Loucy (cell line): Measurements from ENCODE around the gene STRA8.
A peak's percentile ranks its signal among the peaks of the same experiment; 100 is the strongest.

Experiments used
- H2AFZ ChIP-seq: fragments of 200-600 bp; sonication (generic); 2 replicates; pipeline ENCODE4 v1.6.0; 2016; ENCODE audit warnings: antibody characterized with exemption, mild to moderate bottlenecking, low read length, moderate library complexity
- H3F3A ChIP-seq: fragments of 200-600 bp; 2 replicates; pipeline ENCODE4 v1.6.0; 2016; ENCODE audit warnings: antibody characterized with exemption, low read depth, mild to moderate bottlenecking
- H3K27me3 ChIP-seq: fragments of 200-600 bp; sonication (generic); 2 replicates; pipeline ENCODE4 v1.6.1; 2014; ENCODE audit warnings: low read length, mild to moderate bottlenecking; ENCODE audit not compliant: insufficient read depth, poor library complexity, severe bottlenecking
- H3K36me3 ChIP-seq: fragments of 200-600 bp; sonication (generic); 2 replicates; pipeline ENCODE4 v1.6.1; 2016; ENCODE audit warnings: low read length; ENCODE audit not compliant: insufficient read depth
- H3K4me1 ChIP-seq: fragments of 200-600 bp; sonication (generic); 2 replicates; pipeline ENCODE4 v1.5.1; 2014; ENCODE audit warnings: low read length, mild to moderate bottlenecking; ENCODE audit not compliant: insufficient read depth, poor library complexity, severe bottlenecking
- H3K4me2 ChIP-seq: fragments of 200-600 bp; sonication (generic); 2 replicates; pipeline ENCODE4 v1.6.0; 2014; ENCODE audit warnings: antibody characterized with exemption, low read length, low read depth, mild to moderate bottlenecking; ENCODE audit not compliant: poor library complexity, severe bottlenecking
- H3K4me3 ChIP-seq: fragments of 200-600 bp; sonication (generic); 2 replicates; pipeline ENCODE4 v1.5.1; 2014; ENCODE audit warnings: low read length, mild to moderate bottlenecking, mixed read lengths; ENCODE audit not compliant: poor library complexity, severe bottlenecking
- H3K79me2 ChIP-seq: fragments of 200-600 bp; sonication (generic); 2 replicates; pipeline ENCODE4 v1.6.1; 2014; ENCODE audit warnings: low read length; ENCODE audit not compliant: insufficient read depth
- H3K9ac ChIP-seq: fragments of 200-600 bp; sonication (generic); 2 replicates; pipeline ENCODE4 v1.6.0; 2014; ENCODE audit warnings: mild to moderate bottlenecking, low read depth, low read length, moderate library complexity; ENCODE audit not compliant: poor library complexity, severe bottlenecking
- H3K9me2 ChIP-seq: fragments of 200-600 bp; sonication (generic); replicated peaks from 2 replicates; pipeline ENCODE4 v1.6.1; 2016; ENCODE audit warnings: low read depth, low read length, mixed read lengths
- H3K9me3 ChIP-seq: fragments of 200-600 bp; sonication (generic); 2 replicates; pipeline ENCODE4 v1.6.1; 2014; ENCODE audit warnings: mild to moderate bottlenecking, antibody characterized with exemption, low read length, low read depth; ENCODE audit not compliant: insufficient read depth
- H4K20me1 ChIP-seq: fragments of 200-600 bp; sonication (generic); 2 replicates; pipeline ENCODE4 v1.6.0; 2014; ENCODE audit warnings: antibody characterized with exemption, low read length, mild to moderate bottlenecking; ENCODE audit not compliant: insufficient read depth, poor library complexity, severe bottlenecking
- CTCF ChIP-seq: fragments of 200-600 bp; sonication (generic); conservative IDR thresholded peaks from 2 replicates; pipeline ENCODE4 v1.5.1; 2014; ENCODE audit warnings: mild to moderate bottlenecking, antibody characterized with exemption, low read length
- EZH2phosphoT487 ChIP-seq: fragments of 200-600 bp; IDR thresholded peaks from 2 replicates; pipeline ENCODE4 v1.6.1; 2018; ENCODE audit warnings: antibody characterized with exemption, mild to moderate bottlenecking, moderate library complexity, borderline replicate concordance

Gene STRA8

GRCh38 chr7:135205850-135206249, 27.8 kb upstream of the STRA8 start:
- no peaks in the 10 kb centered on the region for H3K9me3 ChIP-seq
- no peaks in the 10 kb centered on the region for H3K36me3 ChIP-seq
- H3K27me3 ChIP-seq, result no peaks in the 10 kb centered on the region
- no peak overlapping the region for H3K9ac ChIP-seq
- no peaks in the 10 kb centered on the region for H3F3A ChIP-seq
- no peaks in the 10 kb centered on the region for H4K20me1 ChIP-seq
- no peak overlapping the region for H3K4me3 ChIP-seq
- H3K4me2 ChIP-seq, result no peak overlapping the region
- H3K79me2 ChIP-seq, result peaks cover 4% of the 10 kb centered on the region; the same call in 1 of the 2 replicates
- TF ChIP-seq EZH2phosphoT487 (no peak), CTCF (no peak)
- no peaks in the 10 kb centered on the region for H3K9me2 ChIP-seq
- H3K4me1 ChIP-seq, result peaks cover 28% of the 10 kb centered on the region
- H2AFZ ChIP-seq, result no peak overlapping the region

GRCh38 chr7:135206941-135207391, 26.7 kb upstream of the STRA8 start:
- peaks cover 4% of the 10 kb centered on the region; the same call in 1 of the 2 replicates for H3K79me2 ChIP-seq
- no peak for TF ChIP-seq CTCF
- no peak for TF ChIP-seq EZH2phosphoT487
- H2AFZ ChIP-seq, result no peak overlapping the region
- H3K9me2 ChIP-seq, result no peaks in the 10 kb centered on the region
- no peaks in the 10 kb centered on the region for H3K27me3 ChIP-seq
- peak overlapping the region; percentile 51 for H3K9ac ChIP-seq
- no peak overlapping the region for H3K4me3 ChIP-seq
- H3K9me3 ChIP-seq, result no peaks in the 10 kb centered on the region
- no peaks in the 10 kb centered on the region for H3K36me3 ChIP-seq
- H3K4me1 ChIP-seq, result peaks cover 32% of the 10 kb centered on the region
- no peaks in the 10 kb centered on the region for H3F3A ChIP-seq
- H4K20me1 ChIP-seq, result no peaks in the 10 kb centered on the region
- no peak overlapping the region for H3K4me2 ChIP-seq

GRCh38 chr7:135207406-135208101, 26.1 kb upstream of the STRA8 start:
- H3K9me3 ChIP-seq, result no peaks in the 10 kb centered on the region
- H3K36me3 ChIP-seq, result no peaks in the 10 kb centered on the region
- peaks cover 4% of the 10 kb centered on the region; the same call in 1 of the 2 replicates for H3K79me2 ChIP-seq
- no peak overlapping the region for H3K4me3 ChIP-seq
- no peaks in the 10 kb centered on the region for H3F3A ChIP-seq
- no peak for TF ChIP-seq EZH2phosphoT487
- no peak for TF ChIP-seq CTCF
- no peaks in the 10 kb centered on the region for H3K27me3 ChIP-seq
- peaks cover 33% of the 10 kb centered on the region for H3K4me1 ChIP-seq
- no peaks in the 10 kb centered on the region for H4K20me1 ChIP-seq
- peak overlapping the region; percentile 92 for H3K4me2 ChIP-seq
- no peaks in the 10 kb centered on the region for H3K9me2 ChIP-seq
- H2AFZ ChIP-seq, result no peak overlapping the region
- H3K9ac ChIP-seq, result peak overlapping the region; percentile 51
